Smooth muscle cell of the pulmonary artery (primary cell): ENCODE data around the gene KRT17. TPM values are rescaled to one million over a fixed set of nuclear protein-coding genes. Genes with fewer than 3 reads are reported as not detected.

Experiments
- total RNA-seq: library from RNA; depleted of rRNA; stranded (reverse); fragments of >200 nt; gene quantifications from 2 replicates; pipeline ENCODE4 v1.2.3, GENCODE V29; 2014

Gene KRT17
- 3.0 and 9.0 TPM in 2 replicates for total RNA-seq

GRCh38 chr17:41624208-41625101 is at the start of gene KRT17:
Gene KRT17 (minus strand): TSS chr17:41624575. CDS start chr17:41624509, 66 bp downstream.

GRCh38 chr17:41612376-41613160 is 11.8 kb downstream of the KRT17 start, which contains the start of gene KRT16:
Gene KRT16 (minus strand): TSS chr17:41612767. CDS start chr17:41612688, 79 bp downstream.

GRCh38 chr17:41586863-41587495 is 37.4 kb downstream of the KRT17 start, which contains the start of gene KRT14:
Gene KRT14 (minus strand): TSS chr17:41586895. CDS start chr17:41586834, 61 bp downstream.

GRCh38 chr17:41571561-41572434 is 52.6 kb downstream of the KRT17 start, which contains the start of gene KRT9:
Gene KRT9 (minus strand): TSS chr17:41572059. CDS start chr17:41571992, 67 bp downstream.

Other genes starting within 250 kb of the KRT17 start
- 0.20 and 0.46 TPM in 2 replicates for gene KRT34, start 242.3 kb downstream of the KRT17 start, total RNA-seq
- not detected in 2 replicates for gene KRT31, start 227.0 kb downstream of the KRT17 start, total RNA-seq
- not detected in 2 replicates for gene KRT37, start 200.0 kb downstream of the KRT17 start, total RNA-seq
- under 0.01 and 0.13 TPM in 2 replicates for gene KRT38, start 183.6 kb downstream of the KRT17 start, total RNA-seq
- gene KRT32, start 157.2 kb downstream of the KRT17 start, total RNA-seq, result 0.30 TPM in 1 of 2 replicates, not detected in the other
- gene KRT35, start 143.4 kb downstream of the KRT17 start, total RNA-seq, result not detected in 2 replicates
- gene KRT36, start 134.7 kb downstream of the KRT17 start, total RNA-seq, result not detected in 2 replicates
- gene KRT13, start 119.0 kb downstream of the KRT17 start, total RNA-seq, result not detected in 2 replicates
- 0.13 and 2.8 TPM in 2 replicates for gene KRT15, start 105.7 kb downstream of the KRT17 start, total RNA-seq
- 17.7 and 120 TPM in 2 replicates for gene KRT19, start 96.3 kb downstream of the KRT17 start, total RNA-seq
- gene KRT9, start 52.5 kb downstream of the KRT17 start, total RNA-seq, result 0.07 TPM in 2 replicates
- gene KRT14, start 37.7 kb downstream of the KRT17 start, total RNA-seq, result 0.59 and 1.3 TPM in 2 replicates
- 1.3 and 2.9 TPM in 2 replicates for gene KRT16, start 11.8 kb downstream of the KRT17 start, total RNA-seq
- 118 and 125 TPM in 2 replicates for gene EIF1, start 64.3 kb upstream of the KRT17 start, total RNA-seq
- not detected in 2 replicates for gene GAST, start 87.8 kb upstream of the KRT17 start, total RNA-seq
- under 0.01 and 0.07 TPM in 2 replicates for gene HAP1, start 110.1 kb upstream of the KRT17 start, total RNA-seq
- 21.6 and 40.7 TPM in 2 replicates for gene JUP, start 162.1 kb upstream of the KRT17 start, total RNA-seq
- 123 and 132 TPM in 2 replicates for gene P3H4, start 187.4 kb upstream of the KRT17 start, total RNA-seq
- 1,081 and 1,383 TPM in 2 replicates for gene FKBP10, start 188.4 kb upstream of the KRT17 start, total RNA-seq
- gene NT5C3B, start 211.7 kb upstream of the KRT17 start, total RNA-seq, result 49.4 and 52.9 TPM in 2 replicates
- gene KLHL10, start 213.2 kb upstream of the KRT17 start, total RNA-seq, result 0.20 and 0.26 TPM in 2 replicates
- gene KLHL11, start 240.8 kb upstream of the KRT17 start, total RNA-seq, result 28.5 and 34.1 TPM in 2 replicates